Activated CD4-positive, alpha-beta T cell treated with anti-CD3 and anti-CD28 coated beads, Interleukin-2, Interleukin-4, amounts not matched to agents 100 ng/mL and 50 ng/mL, durations not matched to agents 16 hours and 8 hours (primary cell): ENCODE data around the gene HBG1.

Experiments
- DNase-seq: peaks from one replicate; pipeline ENCODE4 v3.0.0-alpha.2; 2020; ENCODE audit warnings: low spot score

Gene HBG1

DNA sequence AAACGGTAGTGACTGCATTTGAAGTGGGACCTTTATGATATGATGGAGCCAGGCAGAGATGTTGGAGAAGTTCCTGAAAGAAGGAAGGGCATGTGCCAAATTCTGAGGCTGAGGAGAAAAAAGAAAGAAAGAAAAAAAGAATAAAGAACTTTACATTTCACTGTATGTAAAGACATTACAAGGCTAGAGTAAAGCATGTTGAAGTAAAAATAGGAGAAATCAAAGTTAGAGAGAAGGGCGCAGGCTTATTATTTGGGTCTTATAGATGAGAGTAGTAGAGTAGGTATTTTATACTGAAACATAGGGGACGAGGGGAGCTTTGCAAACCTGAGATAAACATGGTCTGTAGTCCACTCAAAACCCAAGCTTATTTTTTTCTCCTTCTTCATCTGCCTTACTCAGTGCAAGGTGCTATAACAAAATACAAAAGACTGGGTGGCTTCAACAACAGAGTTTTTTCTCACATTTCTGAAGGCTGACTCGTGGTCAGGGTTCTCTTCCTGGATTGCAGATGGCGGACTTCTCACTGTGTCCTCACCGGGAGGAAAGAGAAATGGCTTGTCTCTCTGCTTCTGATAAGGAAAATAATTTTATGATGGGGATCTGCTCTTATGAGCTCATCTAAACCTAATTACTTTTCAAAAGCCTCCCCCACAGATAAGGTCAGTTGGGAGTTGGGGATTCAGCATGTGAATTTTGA is 2.7 kb downstream of the HBG1 start:
- DNase-seq = no peak

DNA sequence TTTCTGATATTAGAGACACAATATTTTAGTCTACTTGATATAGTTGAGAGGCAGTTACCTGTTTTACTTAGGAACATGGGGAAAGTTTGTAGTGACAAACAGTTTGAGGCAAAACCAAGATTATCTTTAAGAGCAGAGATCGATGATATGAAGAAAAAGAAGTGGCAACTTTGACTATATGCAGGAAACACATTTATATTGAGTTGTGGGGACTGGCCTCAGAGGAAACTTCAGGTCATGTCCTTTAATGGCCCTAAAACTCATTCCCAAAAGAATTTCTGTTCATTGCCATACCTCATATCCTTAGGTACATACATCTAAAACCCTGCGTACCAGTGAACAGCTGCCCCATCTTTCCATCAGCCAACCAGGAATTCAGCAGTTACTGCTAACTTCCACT is 4.5 kb downstream of the HBG1 start:
- DNase-seq = no peak

DNA sequence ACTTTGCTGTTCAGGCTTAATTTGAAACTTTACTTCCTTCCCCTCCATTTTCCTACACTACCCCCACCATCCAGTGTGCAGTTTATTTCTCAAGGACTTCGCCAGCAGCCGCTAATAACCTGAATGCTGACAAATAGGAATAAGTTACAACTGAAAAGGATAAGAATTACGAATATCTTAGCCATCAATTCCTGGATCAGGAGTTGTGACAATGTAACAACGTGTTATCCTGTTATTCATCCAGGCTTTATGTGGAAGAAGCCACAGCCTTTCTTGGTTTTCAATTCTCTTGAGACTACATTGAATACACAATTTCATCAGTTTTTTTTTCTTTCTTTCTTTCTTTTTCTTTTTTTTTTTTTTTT is 5.9 kb downstream of the HBG1 start:
- DNase-seq = no peak

DNA sequence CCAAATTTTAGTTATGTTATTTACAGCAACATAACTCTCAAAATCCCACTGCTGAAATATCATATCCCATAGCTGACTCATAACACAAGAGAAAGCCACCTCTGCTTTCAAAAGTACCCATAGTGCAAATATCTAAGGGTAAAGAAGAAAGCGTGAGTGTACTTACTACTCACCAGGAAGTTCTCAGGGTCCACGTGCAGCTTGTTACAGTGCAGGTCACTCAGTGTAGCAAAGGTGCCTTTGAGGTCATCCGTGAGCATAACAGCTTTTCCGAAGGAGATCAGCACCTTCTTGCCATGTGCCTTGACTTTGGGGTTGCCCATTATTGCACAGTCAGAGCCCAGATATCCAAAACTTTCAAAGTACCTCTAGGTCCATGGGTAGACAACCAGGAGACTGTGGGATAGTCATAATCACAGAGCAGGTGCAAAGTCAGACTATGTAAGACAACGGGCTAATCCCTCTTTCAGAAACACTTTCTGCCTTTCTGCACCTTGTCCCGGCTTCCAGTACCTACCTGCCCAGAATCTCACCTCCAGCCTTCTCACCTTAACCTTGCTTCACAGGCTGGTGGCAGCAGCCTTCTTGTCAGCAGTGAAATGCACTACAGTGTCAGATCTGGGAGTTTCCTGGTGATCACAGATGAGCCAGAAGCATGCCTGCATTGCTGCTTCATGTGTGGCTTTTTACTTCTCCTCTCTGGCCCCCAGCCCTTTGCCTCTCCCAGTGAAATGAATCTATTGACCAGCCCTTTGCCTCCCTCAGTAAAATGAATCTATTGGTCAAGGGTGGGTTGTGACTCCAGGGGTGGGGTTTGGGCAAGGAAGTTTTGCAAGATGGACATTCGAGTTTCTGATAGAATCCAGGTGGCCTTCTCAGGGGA is 6.5 kb downstream of the HBG1 start:
- DNase-seq = no peak

DNA sequence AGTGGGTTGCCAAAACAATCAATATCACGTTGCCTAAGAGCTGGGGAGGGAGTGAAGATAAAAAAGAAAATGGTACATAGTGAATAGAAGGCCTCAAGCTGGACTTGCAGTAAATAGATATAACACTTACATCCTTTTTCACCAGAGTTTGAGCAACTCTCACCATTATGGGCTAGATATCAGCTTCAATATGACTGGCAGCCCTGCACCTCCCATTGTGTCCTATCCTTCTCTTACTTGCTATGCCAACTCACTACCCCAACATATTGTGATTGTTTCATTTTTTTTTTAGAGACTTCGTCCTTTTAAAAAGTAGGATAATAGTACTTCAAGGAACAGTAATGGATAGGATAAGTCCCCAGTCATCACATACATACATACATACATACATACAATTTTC is 7.4 kb downstream of the HBG1 start:
- DNase-seq = no peak

DNA sequence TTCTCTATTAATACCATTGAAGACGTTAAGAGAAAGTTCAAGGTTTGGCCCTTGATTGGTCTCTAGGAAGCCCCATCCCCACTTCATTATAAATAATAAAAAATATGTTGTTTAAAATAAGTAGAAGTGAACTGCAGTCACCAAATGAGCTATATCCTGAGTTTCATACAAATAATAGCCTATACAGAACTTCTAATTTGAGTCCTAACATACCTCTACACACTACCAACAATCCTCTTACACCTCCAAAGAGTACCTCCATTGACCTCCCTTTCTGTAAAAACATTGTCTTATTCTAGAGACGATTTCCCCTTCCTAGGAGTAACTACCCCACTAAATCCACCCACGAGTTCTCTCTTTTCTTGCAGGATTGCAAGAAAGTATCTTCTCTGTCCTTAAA is 8.2 kb downstream of the HBG1 start:
- DNase-seq = no peak

DNA sequence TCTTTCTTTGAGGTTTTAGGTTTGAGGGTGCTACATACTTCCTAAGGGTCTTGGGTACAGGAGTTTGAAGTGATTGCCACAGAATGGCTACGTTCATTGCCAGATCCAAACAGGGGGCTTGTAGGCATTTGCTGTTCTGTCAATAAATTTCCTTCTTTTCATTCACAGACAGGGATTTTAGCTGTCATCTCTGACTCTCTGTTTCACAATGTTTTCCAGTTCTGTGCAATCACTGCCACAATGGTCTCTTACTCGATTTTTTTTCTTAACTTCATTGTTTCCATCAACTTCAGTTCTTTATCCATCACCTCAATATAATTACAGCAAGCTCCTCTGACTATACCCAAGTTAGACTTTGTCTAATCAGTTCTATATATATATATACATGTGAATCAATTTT is 9.2 kb downstream of the HBG1 start:
- no peak for DNase-seq

DNA sequence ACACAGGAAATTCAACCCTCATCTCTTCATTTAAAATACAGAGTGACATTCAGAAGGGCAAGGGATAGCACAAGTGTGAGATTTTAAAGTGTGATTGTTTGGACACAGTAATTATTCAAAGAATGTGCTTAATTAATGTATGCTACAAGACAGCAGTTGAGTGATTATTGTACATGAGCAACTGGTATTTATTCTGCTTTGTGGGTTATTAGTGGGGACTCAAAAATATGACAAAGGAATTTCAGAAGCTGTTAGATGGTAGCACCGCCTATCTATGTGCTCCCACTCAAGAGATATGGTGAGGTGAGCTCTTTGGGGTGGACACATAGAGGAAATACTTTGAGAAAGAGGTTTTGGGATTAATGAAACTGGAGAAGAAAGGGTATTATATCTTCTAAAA is 9.6 kb downstream of the HBG1 start:
- no peak for DNase-seq

DNA sequence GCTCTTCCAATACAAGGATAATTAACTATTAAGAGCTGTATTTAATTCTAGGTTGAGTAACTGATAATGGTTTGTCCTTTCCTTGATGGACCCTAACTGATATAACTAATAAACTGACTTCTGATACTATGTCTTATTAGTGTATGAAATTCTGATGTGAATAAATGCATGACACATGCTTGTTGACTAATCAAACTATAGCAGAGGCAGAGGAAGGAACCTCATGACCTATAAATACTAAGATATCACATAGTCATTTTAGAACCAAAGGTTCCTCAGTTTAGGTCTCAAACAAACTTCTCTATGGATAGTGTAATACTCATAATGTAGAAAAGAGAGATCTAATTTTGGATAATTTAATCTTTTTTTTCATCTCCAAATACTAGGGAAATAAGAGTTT is 10.6 kb downstream of the HBG1 start:
- no peak for DNase-seq

DNA sequence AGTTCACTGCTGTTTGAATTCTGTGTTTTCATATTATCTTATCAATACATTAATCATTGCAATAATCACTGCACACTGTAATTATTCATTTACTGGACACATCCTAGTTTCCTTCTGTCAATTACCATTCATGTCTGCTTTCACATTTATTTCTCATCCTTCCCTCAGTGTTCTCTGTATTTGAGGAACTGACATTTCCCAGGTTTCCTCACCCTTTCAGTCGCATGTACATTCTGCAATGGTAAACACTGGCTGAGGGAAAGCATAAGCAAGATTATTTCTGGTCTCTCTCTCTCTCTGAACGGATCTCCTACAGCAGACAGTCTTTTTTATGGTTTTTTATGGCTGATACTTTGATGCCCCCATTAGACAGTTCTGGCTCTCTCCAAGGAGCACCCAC is 11.2 kb downstream of the HBG1 start:
- no peak for DNase-seq

DNA sequence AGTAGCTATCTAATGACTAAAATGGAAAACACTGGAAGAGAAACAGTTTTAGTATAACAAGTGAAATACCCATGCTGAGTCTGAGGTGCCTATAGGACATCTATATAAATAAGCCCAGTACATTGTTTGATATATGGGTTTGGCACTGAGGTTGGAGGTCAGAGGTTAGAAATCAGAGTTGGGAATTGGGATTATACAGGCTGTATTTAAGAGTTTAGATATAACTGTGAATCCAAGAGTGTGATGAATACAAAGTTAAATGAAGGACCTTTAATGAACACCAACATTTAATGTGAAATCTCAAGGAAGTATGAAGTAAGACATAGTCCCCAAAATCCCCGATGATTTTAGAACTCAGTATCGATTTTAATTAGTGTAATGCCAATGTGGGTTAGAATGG is 12.2 kb downstream of the HBG1 start:
- no peak for DNase-seq

DNA sequence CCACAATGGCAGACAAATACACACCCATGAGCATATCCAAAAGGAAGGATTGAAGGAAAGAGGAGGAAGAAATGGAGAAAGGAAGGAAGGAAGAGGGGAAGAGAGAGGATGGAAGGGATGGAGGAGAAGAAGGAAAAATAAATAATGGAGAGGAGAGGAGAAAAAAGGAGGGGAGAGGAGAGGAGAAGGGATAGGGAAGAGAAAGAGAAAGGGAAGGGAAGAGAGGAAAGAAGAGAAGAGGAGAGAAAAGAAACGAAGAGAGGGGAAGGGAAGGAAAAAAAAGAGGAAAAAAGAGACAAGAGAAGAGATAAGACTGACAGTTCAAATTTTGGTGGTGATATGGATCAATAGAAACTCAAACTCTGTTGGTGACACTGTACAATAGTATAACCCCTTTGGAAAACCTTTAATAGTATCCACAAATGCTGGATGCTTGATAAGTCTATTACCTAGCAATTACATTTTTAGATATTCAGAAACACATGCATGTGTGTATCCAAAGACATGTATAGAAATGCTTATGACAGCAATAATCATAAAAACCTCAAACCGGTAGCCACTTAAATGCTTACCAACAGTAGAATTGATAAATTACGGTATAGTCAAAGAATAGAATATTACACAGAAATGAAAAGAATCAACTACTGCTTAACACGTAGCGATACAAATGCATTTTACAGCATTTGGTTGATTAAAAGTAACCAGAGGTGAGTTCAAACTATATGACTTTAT is 14.1 kb downstream of the HBG1 start:
- no peak for DNase-seq

DNA sequence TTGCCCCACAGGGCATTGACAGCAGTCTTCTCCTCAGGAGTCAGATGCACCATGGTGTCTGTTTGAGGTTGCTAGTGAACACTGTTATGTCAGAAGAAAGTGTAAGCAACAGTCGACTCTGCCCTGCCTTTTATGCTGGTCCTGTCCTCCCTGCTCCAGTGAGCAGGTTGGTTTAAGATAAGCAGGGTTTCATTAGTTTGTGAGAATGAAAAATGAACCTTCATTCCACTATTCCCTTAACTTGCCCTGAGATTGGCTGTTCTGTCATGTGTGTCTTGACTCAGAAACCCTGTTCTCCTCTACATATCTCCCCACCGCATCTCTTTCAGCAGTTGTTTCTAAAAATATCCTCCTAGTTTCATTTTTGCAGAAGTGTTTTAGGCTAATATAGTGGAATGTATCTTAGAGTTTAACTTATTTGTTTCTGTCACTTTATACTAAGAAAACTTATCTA is 15.2 kb downstream of the HBG1 start, which contains the start of gene HBD:
TSS of gene HBD (minus strand) at position 103 of the 454 bp plus-strand sequence. CDS start at position 53, 50 bp downstream.
- peak; percentile 6 for DNase-seq

DNA sequence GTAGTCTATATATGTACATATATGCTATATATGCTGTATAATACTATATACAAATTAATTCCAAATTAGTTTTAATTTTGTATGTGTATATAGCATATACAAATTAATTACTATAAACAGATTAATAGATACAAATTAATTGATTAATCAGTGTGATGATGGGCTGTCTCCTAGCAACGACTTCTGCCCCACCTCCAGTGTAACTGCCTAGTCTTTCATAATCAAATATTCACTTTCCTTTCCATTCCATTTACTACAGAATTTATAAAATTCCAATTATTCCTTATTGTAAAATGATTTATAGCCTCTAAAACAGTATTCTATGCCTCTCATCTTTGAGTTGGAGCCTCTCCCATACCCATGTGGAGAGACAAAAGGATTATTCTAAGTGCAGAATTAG is 16.4 kb downstream of the HBG1 start:
- no peak for DNase-seq

DNA sequence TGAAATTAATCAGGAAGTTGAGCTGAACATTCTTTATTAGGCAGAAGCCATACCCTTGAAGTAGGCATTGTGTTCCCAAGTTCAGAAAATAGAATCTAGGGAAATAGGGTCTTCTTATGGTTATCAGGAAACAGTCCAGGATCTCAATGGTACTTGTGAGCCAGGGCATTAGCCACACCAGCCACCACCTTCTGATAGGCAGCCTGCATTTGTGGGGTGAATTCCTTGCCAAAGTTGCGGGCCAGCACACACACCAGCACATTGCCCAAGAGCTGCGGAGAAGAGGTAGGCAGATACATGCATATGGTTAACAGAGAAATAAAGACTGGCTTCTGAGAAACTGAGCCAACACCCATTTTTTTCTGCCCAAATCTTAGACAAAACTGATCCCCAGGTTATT is 16.8 kb downstream of the HBG1 start:
- no peak for DNase-seq

DNA sequence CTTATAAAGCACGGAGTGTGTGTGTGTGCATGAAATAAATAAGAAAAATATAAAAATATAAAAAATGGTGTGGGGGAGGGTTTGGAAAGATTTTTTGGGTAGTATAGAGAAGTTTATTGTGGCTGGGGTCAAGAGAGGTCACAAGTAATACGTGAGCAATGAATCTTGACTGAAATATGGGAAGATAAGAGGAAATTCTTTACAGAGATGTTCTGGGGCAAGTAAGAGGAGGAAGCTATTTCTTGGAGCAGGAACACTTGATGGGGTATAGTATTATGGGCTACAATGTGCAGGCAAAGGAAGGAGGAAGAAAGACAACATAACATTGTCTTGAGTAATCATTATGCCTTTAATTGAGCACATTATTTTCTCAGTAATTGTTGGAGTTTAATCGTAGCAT is 17.5 kb downstream of the HBG1 start:
- DNase-seq = no peak

DNA sequence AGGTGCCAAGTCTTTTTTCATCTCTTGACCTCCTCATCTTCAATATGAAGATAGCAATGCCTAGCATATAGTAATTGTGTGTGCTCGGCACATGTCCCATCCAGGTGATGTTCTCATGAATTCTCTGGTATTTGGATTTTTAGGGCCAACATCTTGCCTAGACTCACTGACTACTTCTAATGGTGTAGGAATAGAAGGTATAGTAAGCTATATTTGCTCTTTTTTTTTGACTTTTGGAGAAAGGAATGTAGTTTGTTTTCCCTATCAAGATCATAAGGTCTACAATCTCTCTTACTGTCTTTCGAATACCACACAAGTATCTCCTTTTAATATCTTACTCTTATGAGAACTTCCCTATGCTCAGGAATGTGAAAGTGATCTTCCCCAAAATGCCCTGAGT is 18.5 kb downstream of the HBG1 start:
- DNase-seq = no peak

DNA sequence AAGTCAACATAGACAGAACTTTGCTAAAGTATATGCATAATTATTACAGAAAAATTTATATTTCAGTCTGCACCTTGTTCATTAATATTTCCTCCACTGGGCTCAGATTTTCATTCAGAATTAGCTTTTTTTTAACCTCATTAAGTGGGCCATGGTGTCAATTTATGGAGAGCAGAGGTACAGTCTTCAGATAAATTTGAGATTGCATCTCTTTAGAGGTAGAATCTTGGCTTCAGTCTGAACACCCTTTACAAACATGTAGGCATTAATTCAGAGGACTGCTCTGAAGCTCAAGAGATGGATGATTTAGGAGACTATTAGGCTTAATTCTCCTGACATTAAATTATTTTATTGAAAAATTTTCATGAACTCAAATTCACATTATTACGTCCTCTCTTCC is 19.4 kb downstream of the HBG1 start:
- DNase-seq = no peak

DNA sequence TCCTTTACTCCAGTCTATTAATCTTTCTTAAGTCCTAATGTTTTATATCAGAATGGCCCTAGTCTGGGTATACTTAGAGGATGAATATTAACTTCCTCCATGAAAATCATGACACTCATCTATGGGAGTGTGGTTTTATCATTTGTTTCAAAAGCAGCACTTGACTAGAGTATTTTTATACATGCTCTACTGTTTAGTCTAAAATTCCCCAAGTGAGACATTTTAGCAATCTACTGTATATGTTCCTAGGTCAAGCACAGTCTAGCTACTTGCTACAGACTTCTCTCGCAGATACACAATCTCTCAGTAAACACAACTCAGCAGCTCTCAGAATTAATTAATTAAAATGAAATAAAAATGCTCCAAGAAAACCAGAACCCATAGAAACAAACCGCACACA is 19.9 kb downstream of the HBG1 start:
- DNase-seq = no peak

DNA sequence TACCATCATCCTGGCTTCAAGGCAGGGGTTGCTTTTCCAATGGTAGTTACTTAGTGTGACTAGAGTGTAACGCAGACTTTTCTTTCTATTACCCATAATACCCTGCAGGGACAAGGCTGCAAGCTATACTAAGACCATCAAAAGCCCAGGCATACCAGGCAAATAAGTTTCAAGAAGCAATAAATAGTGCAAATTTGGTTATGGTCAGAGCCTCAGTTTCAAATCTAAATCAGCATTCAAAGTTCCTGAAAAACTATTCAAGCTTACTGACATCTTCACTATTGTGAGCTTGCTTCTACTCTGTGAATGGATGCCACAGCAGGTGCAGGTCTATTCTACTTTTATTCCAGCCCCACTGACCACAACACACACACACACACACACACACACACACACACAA is 20.3 kb downstream of the HBG1 start:
- no peak for DNase-seq

DNA sequence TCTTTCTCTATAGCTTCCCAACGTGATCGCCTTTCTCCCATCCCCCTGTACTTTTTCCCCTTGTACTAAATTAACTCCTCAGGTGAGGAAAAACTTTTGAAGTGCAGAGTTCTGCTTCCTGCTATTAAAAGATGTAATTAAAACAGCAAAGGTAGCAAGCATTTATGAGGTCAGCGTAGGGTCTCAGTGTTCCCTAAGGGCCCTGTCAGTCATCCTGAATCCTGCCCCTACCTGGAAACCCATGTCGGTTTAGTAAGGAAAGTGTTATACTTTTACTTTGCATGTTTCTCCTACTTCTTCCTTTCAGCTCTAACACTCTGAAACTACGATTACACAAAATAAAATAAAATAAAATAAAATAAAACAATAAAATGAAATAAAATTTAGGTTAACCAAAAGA is 21.5 kb downstream of the HBG1 start:
- no peak for DNase-seq

DNA sequence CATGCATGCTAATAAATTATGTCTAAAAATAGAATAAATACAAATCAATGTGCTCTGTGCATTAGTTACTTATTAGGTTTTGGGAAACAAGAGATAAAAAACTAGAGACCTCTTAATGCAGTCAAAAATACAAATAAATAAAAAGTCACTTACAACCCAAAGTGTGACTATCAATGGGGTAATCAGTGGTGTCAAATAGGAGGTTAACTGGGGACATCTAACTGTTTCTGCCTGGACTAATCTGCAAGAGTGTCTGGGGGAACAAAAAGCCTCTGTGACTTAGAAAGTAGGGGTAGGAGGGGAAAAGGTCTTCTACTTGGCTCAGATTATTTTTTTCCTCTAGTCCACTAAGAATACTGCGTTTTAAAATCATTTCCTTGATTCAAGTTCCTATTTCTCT is 22.0 kb downstream of the HBG1 start:
- DNase-seq = no peak

DNA sequence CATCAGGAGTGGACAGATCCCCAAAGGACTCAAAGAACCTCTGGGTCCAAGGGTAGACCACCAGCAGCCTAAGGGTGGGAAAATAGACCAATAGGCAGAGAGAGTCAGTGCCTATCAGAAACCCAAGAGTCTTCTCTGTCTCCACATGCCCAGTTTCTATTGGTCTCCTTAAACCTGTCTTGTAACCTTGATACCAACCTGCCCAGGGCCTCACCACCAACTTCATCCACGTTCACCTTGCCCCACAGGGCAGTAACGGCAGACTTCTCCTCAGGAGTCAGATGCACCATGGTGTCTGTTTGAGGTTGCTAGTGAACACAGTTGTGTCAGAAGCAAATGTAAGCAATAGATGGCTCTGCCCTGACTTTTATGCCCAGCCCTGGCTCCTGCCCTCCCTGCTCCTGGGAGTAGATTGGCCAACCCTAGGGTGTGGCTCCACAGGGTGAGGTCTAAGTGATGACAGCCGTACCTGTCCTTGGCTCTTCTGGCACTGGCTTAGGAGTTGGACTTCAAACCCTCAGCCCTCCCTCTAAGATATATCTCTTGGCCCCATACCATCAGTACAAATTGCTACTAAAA is 22.8 kb downstream of the HBG1 start, which contains the start of gene HBB:
TSS of gene HBB (minus strand) at position 340 of the 579 bp plus-strand sequence. CDS start at position 290, 50 bp downstream.
- DNase-seq = no peak
